Measurements from ENCODE around the gene SPAG9.
"Not testable (repeated sequence)": the region's sequence is repeated elsewhere in the genome, so short reads cannot be mapped to it uniquely, and the experiment has no call there.

Gene SPAG9

DNA sequence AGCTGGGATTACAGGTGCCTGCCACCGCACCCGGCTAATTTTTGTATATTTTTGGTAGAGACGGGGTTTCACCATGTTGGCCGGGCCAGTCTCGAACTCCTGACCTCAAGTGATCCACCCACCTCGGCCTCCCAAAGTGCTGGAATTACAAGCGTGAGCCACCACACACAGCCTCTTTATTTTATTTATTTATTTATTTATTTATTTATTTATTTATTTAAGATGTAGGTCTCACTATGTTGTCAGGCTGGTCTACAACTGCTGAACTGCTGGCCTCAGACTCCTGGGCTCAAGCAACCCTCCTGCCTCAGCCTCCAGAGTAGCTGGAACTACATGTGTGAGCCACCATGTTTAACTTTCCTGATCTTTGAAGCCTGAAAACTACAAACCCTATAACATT, 37.3 kb downstream of the SPAG9 start:
- DNase-seq, result not testable (repeated sequence)

DNA sequence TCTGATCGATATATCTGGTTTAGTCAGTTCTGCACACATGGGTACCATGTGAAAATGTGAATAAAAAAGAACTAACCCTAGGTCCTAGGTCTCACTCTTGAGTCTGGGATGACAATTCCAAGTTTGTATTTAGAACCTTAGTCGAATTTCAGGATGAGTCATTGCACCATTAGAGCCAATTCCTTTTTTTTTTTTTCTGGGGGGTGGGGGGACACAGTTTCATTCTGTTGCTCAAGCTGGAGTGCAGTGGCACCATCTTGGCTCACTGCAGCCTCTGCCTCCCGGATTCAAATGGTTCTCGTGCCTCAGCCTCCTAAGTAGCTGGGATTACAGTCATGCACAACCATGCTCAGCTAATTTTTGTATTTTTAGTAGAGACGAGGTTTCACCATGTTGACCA, 41.6 kb downstream of the SPAG9 start:
- DNase-seq, result no peak

DNA sequence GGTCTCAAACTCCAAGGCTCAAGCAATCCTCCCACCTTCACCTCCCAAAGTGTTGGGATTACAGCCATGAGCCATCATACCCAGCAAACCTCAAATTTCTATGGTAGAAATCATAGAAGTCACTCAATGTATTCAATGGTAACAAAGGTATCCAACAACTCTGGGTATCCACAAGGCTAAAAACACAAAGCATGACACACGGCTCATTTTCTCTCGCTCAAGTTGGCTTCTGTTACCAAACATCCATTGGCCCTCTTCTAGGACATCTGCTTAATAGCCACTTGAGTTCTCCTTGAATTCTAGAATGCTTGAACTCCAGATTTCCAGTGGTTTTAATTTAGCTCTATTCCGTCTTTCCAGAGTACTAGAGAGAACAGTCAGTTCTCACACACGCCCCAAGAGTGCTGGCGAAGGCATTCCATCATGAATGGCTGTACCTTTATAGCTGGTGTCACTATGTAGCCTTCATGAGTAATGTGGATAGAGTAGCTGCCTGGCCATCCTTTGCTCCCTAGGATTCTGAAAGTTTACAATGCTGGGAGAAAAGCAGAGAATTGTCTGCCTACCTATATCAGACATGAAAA, 42.6 kb downstream of the SPAG9 start:
- no peak for DNase-seq

DNA sequence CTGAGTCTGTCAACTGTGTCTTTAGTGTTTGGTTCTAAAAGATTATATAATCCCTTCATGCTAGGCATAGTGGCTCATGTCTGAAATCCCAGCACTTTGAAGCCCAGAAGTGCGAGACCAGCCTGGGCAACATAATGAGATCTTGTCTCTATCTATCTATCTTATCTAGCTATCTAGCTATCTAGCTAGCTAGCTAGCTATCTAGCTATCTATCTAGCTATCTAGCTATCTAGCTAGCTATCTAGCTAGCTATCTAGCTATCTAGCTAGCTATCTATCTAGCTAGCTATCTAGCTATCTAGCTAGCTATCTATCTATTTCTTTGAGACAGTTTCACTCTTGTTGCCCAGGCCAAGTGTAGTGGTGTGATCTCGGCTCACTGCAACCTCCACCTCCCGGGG, 43.8 kb downstream of the SPAG9 start:
- DNase-seq, result no peak

GRCh38 chr17:51071556-51071955, 49.1 kb downstream of the SPAG9 start:
- DNase-seq, result no peak

- DNase-seq, result no peak
These were observed 55.2 kb downstream of the SPAG9 start for GRCh38 chr17:51065466-51065865.

DNA sequence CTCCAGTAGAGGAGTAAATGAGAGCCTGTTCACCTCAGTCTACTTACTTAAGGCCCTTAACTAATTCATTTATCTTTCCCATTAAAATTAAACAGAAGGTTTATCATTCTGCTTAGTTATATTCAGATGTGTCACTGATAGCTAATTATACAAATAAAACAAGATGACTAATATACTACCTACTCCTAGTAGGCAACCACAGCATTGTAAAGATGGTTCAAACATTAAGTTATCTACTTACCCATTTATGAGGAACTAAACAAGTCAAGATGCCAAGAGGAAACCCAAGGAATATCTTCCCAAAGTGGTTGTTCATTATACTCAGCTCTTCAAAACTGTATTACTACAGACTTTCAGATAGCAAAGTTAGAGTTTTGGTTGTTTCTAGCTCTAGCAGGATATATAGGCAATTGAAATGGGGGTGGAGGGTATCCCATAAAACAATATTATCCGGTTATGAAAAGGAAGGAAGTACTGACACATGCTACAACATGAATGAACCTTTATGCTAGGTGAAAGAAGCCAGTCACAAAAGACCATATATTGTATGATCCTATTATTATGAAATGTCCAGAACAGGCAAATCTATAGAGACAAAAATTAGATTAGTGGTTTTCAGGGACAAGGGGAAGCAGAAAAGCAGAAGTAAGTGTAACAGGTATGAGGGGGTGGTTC, 56.5 kb downstream of the SPAG9 start:
- no peak for DNase-seq

DNA sequence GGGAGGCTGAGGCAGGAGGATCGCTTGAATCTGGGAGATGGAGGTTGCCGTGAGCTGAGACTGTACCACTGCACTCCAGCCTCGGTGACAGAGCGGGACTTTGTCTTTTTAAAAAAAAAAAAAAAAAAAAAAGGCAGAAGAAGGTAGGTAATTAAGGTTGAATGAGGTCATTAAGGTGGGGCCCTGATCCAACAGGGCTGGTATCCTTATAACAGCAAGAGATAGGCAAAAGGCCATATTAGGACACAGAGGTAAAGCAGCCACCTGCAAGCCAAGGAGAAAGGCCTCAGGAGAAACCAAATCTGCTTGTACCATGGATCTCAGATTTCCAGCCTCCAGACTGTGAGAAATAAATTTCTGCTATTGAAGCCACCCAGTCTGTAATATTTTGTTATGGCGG, 60.3 kb downstream of the SPAG9 start:
- DNase-seq, result no peak

DNA sequence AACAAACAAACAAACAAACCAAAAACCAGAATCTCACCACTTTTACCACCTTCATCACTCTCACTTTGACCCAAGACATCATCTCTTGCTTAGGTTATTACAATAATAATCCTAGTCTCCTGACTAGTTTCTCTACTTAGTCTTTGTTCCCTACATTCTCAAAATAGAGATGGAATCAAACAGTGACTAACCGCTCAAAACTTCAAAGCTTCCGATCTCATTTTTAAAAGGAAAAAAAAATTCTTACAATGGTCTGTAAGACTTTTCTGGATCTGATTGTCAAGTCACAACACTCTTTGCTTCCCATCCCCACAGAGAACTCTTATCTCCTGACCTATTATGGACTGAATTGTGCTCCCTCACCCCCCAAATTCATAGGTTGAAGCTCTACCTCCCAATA, 60.9 kb downstream of the SPAG9 start:
- no peak for DNase-seq

GRCh38 chr17:51057534-51057933, 63.1 kb downstream of the SPAG9 start:
- DNase-seq, result no peak

DNA sequence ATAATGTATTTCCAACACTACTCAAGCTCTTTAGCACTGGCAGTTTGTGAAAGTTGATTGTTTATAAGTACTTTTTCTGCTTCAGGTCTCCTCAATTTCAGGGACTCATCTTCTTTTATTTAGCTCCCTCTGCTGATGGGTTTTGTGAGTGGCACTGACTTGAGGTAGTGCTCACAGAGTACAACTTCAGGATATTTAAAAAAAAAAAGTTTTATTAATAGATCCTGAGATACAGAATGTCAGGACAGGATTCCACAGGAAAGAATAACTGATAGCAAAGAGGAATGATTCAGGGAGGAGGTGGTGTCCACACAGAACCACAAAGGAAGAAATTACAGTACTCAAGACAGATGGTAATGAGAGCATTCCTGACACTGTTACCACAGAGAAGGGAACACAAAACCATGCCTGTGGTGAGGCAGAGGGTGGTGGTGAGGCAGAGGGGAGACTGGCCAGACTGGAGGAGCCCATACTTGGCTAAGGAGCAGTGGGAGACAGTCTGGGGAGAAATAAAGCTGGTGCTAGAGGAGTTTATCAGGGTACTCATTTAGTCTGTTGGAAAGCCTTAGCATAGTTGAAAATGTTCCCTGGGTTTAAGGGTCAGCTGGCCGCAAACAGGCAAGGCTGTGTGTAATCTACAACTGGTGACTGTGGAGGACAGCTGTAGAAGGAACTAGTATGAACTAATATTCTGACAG, 63.7 kb downstream of the SPAG9 start:
- no peak for DNase-seq

DNA sequence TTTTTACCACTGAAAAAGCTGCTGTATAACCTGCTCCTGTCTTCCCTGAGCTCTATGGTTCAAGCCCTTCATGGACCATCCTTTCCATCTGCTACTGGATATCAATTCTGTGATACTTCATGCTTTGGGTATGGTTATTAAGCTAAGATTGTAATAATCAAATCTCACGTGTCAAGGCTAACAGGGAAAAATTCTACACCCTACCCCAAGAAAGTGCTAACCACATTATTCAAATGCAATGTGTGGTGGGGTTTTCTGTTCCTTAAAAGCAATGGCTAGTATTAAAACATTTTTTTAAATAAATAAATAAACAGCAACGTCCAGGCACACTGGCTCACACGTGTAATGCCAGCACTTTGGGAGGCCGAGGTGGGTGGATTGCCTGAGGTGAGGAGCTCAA, 65.9 kb downstream of the SPAG9 start:
- no peak for DNase-seq

DNA sequence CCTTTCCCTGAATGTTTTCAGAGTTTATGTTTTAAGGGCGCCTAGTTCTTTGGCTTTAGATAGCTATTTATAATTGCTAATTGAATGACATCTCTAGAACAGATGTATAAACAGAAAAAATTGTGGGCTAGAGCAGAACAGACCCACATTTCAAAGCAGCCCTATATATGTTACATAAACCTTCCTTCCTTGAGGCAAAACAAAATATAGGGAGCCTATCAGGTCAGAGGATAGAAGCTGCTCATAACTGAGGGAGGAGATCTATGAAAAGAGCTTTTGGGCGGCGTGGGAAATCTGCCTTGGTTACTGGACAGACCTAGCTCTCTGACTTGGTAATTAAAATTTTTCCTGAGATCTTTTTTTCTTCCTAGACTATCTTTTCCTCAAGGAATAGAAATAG, 68.4 kb downstream of the SPAG9 start:
- DNase-seq, result no peak

GRCh38 chr17:51050291-51051033, 70.2 kb downstream of the SPAG9 start:
- no peak for DNase-seq

DNA sequence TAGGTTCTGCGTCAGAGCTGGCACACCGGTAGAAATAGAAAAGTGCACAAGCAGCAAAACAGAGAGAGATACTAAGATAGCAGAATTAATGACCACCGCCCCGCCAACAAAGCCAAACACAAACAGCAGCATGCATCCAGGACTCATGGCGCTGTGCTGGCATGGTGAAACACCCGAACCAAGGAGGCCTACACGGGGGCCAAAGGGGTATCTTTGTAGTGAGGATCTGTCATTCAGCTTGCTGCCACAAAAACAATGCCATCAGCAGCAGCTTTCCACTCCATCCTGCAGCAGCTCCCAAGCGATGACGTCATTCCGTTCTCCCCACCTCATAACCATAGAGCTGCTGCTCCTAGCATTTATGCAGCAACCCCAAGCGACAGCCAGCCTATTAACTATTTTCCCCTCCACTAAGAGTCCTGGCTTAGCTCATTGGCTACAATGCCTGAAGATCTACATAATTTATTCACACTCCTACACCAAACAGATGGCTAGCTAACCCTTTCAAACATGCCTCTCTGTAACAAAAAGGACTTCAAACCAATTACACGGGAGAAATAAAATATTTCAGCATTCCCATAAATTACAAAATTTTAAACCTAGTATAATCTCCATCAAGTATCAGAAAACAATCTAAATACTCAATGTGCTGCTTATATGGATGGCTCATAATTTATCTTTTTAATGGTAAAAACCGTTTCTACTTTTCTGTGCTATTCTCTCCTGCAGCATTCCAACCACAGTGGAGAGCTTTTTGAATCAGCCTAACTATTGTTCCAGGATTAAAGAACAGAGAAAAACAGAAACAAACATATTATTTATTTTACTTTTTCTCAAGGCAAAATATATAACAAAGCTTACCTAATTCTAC, 73.9 kb downstream of the SPAG9 start:
- no peak for DNase-seq

DNA sequence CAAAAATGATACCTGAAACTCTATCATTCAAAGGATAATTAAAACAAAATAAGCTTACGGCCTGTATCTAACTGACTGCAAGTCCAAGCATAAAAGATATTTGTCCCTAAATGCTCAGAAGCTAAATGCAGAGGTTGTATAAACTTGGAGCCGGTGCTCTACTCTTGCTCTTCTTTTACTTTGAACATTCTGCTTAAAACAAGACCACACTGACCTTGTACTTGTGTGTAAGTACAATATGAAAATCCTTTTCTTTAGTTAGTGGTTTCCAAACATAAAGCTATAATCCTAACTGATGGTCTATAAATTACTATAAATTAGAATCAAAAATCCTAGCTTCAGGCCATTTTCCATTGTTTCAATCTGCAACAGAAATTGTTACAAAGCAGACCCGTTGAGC, 74.6 kb downstream of the SPAG9 start:
- DNase-seq, result no peak

DNA sequence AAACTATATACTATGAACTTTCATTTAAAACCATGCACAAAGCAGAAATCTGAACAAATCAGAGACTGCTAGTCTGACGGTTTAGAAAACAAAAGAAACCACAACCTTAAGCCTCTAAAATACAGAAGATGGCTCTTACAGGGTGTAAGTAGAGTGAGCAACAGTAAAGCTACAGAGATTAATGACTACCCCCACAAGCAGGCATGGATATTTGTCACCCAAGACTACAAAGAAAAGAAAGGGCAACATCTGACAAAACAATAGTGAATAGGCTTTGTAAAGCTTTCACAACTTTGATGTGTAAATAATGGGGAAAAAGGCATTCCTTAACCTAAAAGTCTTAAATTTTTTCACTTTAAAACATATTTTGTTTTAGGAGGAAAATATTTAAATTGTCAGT, 75.0 kb downstream of the SPAG9 start:
- no peak for DNase-seq

DNA sequence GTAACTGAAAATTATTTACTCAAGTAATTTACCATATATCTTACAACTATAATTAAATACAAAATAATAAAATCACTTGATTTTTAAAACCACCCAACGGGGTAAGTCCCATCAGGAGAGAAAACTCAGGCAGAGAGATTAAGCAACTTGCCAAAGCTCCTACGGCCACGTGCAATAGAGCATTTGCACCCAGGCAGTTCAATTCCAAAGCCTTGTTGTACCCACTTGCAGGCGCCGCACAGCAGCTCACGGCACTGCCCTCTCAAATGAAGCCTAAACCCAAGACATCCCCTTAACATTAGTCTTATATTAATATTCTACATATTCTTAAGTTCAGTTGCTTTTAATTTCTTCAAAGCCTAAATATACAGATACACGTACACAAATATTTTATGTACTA, 75.7 kb downstream of the SPAG9 start:
- DNase-seq, result no peak

DNA sequence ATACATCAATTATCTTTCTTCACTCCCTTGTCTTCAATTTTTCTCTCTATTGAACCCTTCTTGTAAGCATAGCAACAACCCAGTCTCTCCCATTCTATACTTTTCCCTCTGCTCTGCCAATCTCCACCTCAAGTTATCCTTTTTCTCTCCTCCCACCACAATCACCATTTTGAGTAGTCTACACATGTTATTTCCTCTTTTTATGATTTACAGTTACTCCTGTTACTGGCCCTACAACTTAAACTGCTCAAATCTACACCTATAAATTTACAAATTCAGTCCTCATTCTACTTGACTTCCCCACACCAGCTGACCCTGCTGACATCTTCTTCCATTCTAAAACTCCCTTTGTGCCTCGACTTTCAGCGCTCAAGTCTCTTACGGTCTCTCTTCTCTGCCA, 84.6 kb downstream of the SPAG9 start:
- DNase-seq, result no peak

DNA sequence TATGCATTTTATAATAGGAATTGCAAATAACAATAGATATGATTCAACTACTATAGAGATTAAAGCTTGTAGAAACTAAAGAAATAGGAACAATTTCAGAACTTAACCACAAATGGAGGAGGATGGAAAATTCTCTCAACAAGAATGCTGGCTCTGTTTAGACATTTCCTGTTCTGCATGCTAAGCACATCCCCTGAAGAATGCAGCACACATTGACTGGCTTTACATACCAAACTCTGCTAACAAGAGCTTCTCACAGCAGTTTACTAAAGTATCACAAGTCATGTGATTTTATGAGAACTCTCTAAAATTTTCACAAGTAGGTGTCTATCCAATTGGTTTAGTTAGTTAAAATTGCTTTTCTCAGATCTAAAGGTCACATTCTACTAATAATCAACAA, 85.2 kb downstream of the SPAG9 start:
- no peak for DNase-seq

DNA sequence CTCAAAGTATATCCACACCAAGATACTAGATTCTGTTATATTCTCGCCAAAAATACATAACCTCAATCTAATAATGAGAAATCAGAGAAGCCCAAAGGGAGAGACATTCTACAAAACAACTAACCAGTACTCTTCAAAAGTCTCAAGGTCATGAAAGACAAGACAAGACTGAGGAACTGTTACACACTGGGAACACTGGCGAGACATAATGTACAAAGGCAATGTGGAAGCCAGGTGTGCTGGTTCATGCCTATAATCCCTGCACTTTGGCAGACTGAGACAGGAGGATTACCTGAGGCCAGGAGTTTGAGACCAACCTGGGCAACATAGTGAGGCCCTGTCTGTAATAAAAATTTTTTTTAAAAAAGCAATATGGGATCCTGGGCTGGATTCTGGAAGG, 85.9 kb downstream of the SPAG9 start:
- no peak for DNase-seq

DNA sequence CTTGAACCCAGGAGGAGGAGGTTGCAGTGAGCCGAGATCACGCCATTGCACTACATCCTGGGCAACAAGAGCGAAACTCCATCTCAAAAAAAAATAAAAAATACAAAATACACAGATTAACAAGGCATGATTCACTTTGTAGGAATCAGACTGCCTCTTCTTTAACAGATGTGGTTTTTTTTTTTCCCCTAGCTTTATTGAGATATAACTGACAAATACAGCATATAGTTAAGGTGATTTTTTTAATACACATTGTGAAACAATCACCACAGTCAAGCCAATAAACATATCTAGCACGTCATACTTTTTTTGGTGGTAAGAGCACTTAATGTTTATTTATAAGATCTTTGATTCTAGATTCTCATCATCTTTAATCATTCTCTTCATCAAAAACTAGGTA, 87.8 kb downstream of the SPAG9 start:
- DNase-seq, result no peak

Data from SIG-M5 (cell line).